ENCODE results near the gene CSF2RB. TPM values are rescaled to one million over a fixed set of nuclear protein-coding genes. Genes with fewer than 3 reads are reported as not detected.

The CSF2RB gene
- total RNA-seq, 1 donor from 2014 or later, result 0.05 TPM

DNA sequence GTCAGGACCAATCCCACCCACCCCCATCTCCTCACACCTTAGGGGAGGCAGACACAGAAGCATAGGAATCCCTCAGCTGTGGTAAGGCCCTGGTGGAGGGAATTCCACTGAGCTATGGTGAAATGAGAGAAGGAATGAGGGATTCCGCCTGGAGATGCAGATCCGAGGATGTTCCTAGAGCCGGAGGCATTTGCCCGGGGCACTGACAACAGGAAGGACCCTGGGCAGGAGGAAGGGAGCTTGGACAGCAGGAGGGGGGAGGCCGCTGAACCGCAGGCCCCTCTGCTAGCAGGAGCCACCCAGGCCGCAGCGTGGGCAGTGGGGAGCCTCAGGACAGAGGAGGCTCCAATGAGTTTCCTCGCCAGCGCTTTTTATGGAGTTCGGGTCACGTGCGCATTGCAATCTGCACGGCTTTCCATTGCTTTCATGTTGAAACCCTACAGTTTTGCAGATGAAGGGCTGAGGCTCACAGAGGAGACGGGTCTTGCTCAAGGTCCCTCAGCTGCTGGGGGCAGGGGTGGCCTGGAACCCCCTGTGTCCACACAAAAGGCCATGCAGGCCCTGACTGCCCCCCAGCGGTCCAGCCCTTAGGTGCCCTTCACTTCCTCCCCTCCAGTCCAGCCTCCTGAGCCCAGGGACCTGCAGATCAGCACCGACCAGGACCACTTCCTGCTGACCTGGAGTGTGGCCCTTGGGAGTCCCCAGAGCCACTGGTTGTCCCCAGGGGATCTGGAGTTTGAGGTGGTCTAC lies 15.5 kb downstream of the CSF2RB start:
- TF ChIP-seq, protein P1, sequence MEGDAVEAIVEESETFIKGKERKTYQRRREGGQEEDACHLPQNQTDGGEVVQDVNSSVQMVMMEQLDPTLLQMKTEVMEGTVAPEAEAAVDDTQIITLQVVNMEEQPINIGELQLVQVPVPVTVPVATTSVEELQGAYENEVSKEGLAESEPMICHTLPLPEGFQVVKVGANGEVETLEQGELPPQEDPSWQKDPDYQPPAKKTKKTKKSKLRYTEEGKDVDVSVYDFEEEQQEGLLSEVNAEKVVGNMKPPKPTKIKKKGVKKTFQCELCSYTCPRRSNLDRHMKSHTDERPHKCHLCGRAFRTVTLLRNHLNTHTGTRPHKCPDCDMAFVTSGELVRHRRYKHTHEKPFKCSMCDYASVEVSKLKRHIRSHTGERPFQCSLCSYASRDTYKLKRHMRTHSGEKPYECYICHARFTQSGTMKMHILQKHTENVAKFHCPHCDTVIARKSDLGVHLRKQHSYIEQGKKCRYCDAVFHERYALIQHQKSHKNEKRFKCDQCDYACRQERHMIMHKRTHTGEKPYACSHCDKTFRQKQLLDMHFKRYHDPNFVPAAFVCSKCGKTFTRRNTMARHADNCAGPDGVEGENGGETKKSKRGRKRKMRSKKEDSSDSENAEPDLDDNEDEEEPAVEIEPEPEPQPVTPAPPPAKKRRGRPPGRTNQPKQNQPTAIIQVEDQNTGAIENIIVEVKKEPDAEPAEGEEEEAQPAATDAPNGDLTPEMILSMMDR (IDR thresholded peaks at IDR 0.05), result no peak
- peaks cover 41% of the 10 kb centered on the region for H3K27me3 Mint-ChIP-seq (ENCODE audit: low read depth)
- DNase-seq (ENCODE audit: low spot score), result no peak
- H3K4me3 Mint-ChIP-seq (ENCODE audit: unreplicated experiment), result no peak overlapping the region
- no peaks in the 10 kb centered on the region for H3K4me1 Mint-ChIP-seq (ENCODE audit: low read depth)
- H3K27ac Mint-ChIP-seq (ENCODE audit: unreplicated experiment), result no peak overlapping the region
- no peaks in the 10 kb centered on the region for H3K9me3 Mint-ChIP-seq (ENCODE audit: low read depth)
- H3K36me3 Mint-ChIP-seq (ENCODE audit: low read depth), result peaks cover 3% of the 10 kb centered on the region

DNA sequence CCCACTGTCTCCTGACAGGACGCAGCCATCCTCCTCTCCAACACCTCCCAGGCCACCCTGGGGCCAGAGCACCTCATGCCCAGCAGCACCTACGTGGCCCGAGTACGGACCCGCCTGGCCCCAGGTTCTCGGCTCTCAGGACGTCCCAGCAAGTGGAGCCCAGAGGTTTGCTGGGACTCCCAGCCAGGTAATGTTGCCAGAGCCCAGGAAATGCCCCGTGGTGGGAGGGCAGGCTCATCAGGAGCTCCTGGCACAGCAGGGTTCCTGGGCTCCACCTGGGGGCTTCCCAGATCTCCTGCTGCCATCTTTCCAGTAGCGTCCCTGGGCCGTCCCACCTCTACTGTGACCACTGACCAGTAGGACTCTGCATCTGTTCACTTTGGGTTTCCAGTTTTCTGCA lies 16.2 kb downstream of the CSF2RB start:
- H3K4me3 Mint-ChIP-seq (ENCODE audit: unreplicated experiment), result no peak overlapping the region
- TF ChIP-seq, protein P1 (IDR thresholded peaks at IDR 0.05), result no peak
- H3K27me3 Mint-ChIP-seq (ENCODE audit: low read depth), result peaks cover 41% of the 10 kb centered on the region
- DNase-seq (ENCODE audit: low spot score), result no peak
- H3K27ac Mint-ChIP-seq (ENCODE audit: unreplicated experiment), result no peak overlapping the region
- H3K36me3 Mint-ChIP-seq (ENCODE audit: low read depth), result peaks cover 3% of the 10 kb centered on the region
- H3K9me3 Mint-ChIP-seq (ENCODE audit: low read depth), result no peaks in the 10 kb centered on the region
- no peaks in the 10 kb centered on the region for H3K4me1 Mint-ChIP-seq (ENCODE audit: low read depth)

- Mint-ChIP-seq H3K9me3 (ENCODE audit: low read depth) (no peaks in the 10 kb centered on the region), H3K4me1 (ENCODE audit: low read depth) (no peaks in the 10 kb centered on the region), H3K27me3 (ENCODE audit: low read depth) (peaks cover 34% of the 10 kb centered on the region), H3K27ac (ENCODE audit: unreplicated experiment) (no peak overlapping the region), H3K4me3 (ENCODE audit: unreplicated experiment) (no peak overlapping the region), H3K36me3 (ENCODE audit: low read depth) (no peaks in the 10 kb centered on the region)
- TF ChIP-seq, protein P1 (IDR thresholded peaks at IDR 0.05), result no peak
- DNase-seq (ENCODE audit: low spot score), result peak; percentile 82
These were observed 16.9 kb downstream of the CSF2RB start for GRCh38 chr22:36930041-36930935.

DNA sequence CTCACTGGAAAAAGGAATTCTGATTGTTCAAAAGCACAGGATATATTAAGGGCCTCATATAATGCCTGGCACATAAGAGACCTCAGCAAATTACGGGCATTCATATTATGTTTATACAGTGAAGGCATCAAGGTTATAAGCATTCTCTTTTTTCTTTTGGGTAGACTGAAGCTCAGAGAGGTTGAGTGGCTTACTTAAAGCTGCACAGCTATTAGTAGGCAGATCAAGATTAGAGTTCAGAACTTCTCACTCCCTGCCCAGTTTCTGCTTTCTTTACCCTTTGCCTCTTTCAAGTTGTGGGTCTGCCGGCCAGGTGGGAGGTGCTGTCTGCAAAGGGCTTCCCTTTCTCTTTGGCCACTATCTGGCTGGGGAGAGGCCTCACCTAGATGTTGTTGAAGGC lies 18.0 kb downstream of the CSF2RB start:
- Mint-ChIP-seq H3K9me3 (ENCODE audit: low read depth) (no peaks in the 10 kb centered on the region), H3K36me3 (ENCODE audit: low read depth) (no peaks in the 10 kb centered on the region), H3K27me3 (ENCODE audit: low read depth) (peaks cover 35% of the 10 kb centered on the region), H3K4me1 (ENCODE audit: low read depth) (no peaks in the 10 kb centered on the region), H3K27ac (ENCODE audit: unreplicated experiment) (no peak overlapping the region), H3K4me3 (ENCODE audit: unreplicated experiment) (no peak overlapping the region)
- DNase-seq (ENCODE audit: low spot score), result no peak
- TF ChIP-seq, protein P1 (IDR thresholded peaks at IDR 0.05), result no peak

DNA sequence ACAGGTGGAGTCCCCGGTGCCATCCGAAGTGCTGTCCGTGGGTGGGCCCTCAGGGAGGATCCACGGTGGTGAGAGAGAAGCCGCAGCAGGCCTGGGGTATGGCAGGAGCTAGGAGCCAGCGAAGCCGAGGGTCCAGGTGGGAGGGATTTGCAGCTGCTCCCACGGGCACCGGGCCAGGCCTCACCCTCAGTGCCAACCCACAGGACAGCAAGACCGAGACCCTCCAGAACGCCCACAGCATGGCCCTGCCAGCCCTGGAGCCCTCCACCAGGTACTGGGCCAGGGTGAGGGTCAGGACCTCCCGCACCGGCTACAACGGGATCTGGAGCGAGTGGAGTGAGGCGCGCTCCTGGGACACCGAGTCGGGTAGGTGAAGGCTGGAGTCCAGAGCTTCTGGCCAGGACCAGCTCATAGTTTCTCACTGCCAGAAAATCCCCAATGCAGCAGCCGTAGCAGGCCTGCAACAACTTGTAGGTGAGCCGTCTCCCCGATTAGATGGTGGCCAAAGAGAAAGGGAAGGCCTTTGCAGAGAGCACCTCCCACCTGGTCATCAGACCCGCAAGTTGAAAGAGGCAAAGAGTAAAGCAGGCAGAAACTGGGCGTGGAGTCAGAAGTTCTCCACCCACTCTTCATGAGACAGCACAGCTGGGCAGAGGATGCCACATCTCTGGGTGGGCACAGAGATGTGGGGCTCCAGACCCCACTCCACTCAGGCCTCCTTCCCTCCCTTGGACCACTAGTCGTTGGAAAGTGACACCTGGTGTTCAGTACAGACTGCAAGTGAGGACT lies 20.4 kb downstream of the CSF2RB start:
- Mint-ChIP-seq H3K9me3 (ENCODE audit: low read depth) (no peaks in the 10 kb centered on the region), H3K36me3 (ENCODE audit: low read depth) (no peaks in the 10 kb centered on the region), H3K27ac (ENCODE audit: unreplicated experiment) (no peak overlapping the region), H3K4me1 (ENCODE audit: low read depth) (no peaks in the 10 kb centered on the region), H3K4me3 (ENCODE audit: unreplicated experiment) (no peak overlapping the region), H3K27me3 (ENCODE audit: low read depth) (peaks cover 20% of the 10 kb centered on the region)
- no peak for DNase-seq (ENCODE audit: low spot score)
- TF ChIP-seq, protein P1 (IDR thresholded peaks at IDR 0.05), result no peak

All from chondrocyte (in vitro differentiated cells).